GM12875 (cell line): ENCODE results near the gene TEX54.
"Not testable (repeated sequence)": the region's sequence is repeated elsewhere in the genome, so short reads cannot be mapped to it uniquely, and the experiment has no call there.

Experiments used
- H3K4me3 ChIP-seq: one replicate; pipeline ENCODE4 v1.5.1; 2011; ENCODE audit warnings: low read depth, low read length, control low read depth
- TF ChIP-seq, protein P1 (sequence below): IDR thresholded peaks from 2 replicates; pipeline ENCODE4 v1.5.1; 2011; ENCODE audit warnings: low read depth, mild to moderate bottlenecking, control low read depth, inconsistent platforms, low read length, moderate library complexity, borderline replicate concordance; ENCODE audit not compliant: insufficient read depth

TEX54 gene

GRCh38 chr11:62844154-62844553 lies 11.5 kb upstream of the TEX54 start:
- TF ChIP-seq, protein P1, sequence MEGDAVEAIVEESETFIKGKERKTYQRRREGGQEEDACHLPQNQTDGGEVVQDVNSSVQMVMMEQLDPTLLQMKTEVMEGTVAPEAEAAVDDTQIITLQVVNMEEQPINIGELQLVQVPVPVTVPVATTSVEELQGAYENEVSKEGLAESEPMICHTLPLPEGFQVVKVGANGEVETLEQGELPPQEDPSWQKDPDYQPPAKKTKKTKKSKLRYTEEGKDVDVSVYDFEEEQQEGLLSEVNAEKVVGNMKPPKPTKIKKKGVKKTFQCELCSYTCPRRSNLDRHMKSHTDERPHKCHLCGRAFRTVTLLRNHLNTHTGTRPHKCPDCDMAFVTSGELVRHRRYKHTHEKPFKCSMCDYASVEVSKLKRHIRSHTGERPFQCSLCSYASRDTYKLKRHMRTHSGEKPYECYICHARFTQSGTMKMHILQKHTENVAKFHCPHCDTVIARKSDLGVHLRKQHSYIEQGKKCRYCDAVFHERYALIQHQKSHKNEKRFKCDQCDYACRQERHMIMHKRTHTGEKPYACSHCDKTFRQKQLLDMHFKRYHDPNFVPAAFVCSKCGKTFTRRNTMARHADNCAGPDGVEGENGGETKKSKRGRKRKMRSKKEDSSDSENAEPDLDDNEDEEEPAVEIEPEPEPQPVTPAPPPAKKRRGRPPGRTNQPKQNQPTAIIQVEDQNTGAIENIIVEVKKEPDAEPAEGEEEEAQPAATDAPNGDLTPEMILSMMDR = no peak
- no peak overlapping the region for H3K4me3 ChIP-seq

- TF ChIP-seq, protein P1 = no peak
- H3K4me3 ChIP-seq = no peak overlapping the region
Observed at GRCh38 chr11:62843466-62843865, 10.8 kb upstream of the TEX54 start.

DNA sequence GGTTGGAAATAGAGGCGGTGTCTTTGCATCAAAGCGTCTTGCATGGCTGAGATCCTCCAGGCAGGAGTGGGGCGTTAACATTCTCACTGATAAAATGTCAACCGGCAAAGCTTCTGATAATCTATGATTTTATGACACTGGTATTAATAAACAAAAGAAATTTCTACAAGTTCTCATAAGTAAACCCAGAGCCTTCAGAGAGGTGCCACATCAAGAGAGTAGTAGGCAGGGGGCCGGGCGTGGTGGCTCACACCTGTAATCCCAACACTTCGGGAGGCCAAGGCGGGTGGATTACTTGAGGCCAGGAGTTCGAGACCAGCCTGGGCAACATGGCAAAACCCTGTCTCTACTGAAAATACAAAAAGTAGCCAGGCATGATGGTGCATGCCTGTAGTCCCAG lies 10.2 kb upstream of the TEX54 start:
- not testable (repeated sequence) for H3K4me3 ChIP-seq

GRCh38 chr11:62842171-62842741 lies 9.6 kb upstream of the TEX54 start:
- peak overlapping the region; percentile 57 for H3K4me3 ChIP-seq
- TF ChIP-seq, protein P1 = no peak

- TF ChIP-seq, protein P1 = no peak
- H3K4me3 ChIP-seq = peak overlapping the region; percentile 57
Observed at GRCh38 chr11:62841361-62842170, 8.9 kb upstream of the TEX54 start.

- H3K4me3 ChIP-seq = peak overlapping the region; percentile 77
Observed at GRCh38 chr11:62840721-62841360, 8.2 kb upstream of the TEX54 start.

DNA sequence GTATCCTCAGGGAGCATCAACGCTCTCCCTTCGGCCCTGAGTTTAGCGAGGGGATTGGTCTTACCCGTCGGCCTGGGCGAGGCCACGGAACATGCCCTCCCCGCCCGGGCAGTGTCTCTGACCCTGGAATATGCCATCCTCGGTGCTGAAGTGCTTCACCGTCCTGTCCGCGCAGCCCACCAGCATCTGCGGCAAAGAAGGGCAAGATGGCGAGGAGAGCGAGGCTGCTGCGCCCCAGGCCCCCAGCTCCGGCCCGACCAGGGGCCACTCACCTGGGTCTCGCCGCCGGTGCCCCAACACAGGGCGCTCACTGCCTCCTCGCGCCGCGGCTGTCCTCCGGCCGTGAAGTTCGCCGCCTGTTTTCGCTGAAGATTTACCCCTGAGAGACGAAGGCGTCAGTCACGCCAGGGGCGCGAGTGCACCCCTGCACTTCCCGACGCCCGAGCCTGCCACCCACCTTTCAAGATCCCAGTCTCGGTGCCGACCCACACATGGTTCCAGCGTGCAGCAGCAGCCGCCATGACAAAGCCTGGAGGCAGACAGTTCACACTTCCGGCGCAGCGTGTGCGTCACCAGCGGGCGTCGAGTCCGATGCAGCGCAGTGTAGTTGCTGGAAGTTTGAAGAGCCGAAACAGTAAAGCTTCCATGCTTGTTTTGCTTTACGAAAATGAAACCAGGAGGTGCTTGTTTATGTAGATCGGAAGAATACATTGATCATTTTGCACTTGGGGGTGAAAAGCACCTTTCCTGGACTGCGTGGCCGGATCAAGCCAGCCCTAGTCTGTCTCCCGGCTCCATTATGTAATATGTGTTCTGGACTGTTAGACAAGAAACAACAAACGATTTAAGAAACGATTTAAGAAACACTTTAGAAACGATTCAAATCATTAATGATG lies 6.7 kb upstream of the TEX54 start, which contains the start of gene WDR74:
Gene WDR74 (minus strand): TSS at position 541 of the 896 bp plus-strand sequence. CDS start 20 bp downstream, at position 521.
- TF ChIP-seq, protein P1 = no peak
- H3K4me3 ChIP-seq = peak within 1 kb of the TSS; percentile 77
